Memory B cell (primary cell): Measurements from ENCODE around the gene ATP6V1G2.

Source experiments
- ATAC-seq: fragments of 150-1000 bp; cut with Tn5 transposase; 2 replicates; pipeline ENCODE4 v1.10.0; 2021; ENCODE audit warnings: low read depth, mild to moderate bottlenecking, moderate library complexity
- DNase-seq, 2 donors: peaks; one replicate each; pipeline ENCODE4 v3.0.0; 2022; ENCODE audit warnings: low spot score in 2 of 2
- H3K27ac Mint-ChIP-seq: one replicate; pipeline ENCODE4 v1.8.0; 2022; ENCODE audit warnings: mild to moderate bottlenecking, moderate library complexity, mixed read lengths
- H3K27me3 Mint-ChIP-seq: one replicate; pipeline ENCODE4 v1.8.0; 2022; ENCODE audit warnings: mixed read lengths
- H3K36me3 Mint-ChIP-seq: one replicate; pipeline ENCODE4 v1.8.0; 2022; ENCODE audit warnings: mild to moderate bottlenecking, mixed read lengths
- H3K4me1 Mint-ChIP-seq: one replicate; pipeline ENCODE4 v1.8.0; 2022; ENCODE audit warnings: mixed read lengths
- H3K4me3 Mint-ChIP-seq: one replicate; pipeline ENCODE4 v1.8.0; 2022; ENCODE audit warnings: mild to moderate bottlenecking, moderate library complexity, mixed read lengths
- H3K9me3 Mint-ChIP-seq: one replicate; pipeline ENCODE4 v1.8.0; 2022; ENCODE audit warnings: mixed read lengths

Gene ATP6V1G2

DNA sequence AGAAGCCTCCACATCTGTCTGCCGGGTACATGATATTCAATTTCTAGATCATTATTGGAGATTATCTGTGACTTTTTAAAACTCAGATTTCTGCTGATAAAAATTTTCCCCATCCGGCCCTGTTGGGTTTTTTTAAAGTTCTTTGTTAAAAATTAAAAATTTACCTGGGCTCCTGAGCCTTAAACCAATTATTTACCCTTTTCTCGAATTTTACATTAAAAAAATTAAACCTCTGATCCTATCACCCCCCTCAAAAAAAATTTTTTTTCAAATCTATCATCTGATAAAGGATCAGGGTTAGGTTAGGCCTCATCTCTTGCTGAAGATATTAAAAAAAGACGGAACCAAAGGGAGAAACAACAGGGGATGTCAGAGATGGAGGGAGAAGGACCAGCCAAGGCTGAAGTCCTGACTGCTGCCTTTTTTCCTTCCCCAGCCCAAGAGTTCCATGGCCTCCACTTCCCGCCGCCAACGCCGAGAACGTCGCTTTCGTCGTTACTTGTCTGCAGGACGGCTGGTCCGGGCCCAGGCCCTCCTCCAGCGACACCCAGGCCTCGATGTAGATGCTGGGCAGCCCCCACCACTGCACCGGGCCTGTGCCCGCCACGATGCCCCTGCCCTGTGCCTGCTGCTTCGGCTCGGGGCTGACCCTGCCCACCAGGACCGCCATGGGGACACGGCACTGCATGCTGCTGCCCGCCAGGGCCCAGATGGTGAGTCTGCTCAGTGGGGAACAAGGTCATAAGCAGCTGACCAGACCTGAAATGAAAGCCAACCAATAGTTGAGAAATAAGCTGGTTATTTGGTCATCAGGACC lies 1.5 kb upstream of the ATP6V1G2 start:
- DNase-seq (no peak), ATAC-seq (no peak)
- H3K27ac Mint-ChIP-seq: peak overlapping the region; percentile 89
- no peaks in the 10 kb centered on the region for H3K36me3 Mint-ChIP-seq
- H3K27me3 Mint-ChIP-seq: no peaks in the 10 kb centered on the region
- H3K9me3 Mint-ChIP-seq: no peaks in the 10 kb centered on the region
- H3K4me3 Mint-ChIP-seq: peak overlapping the region; percentile 89
- H3K4me1 Mint-ChIP-seq: peaks cover 24% of the 10 kb centered on the region

- Mint-ChIP-seq H3K36me3 (no peaks in the 10 kb centered on the region), H3K4me1 (peaks cover 24% of the 10 kb centered on the region), H3K27me3 (no peaks in the 10 kb centered on the region), H3K9me3 (no peaks in the 10 kb centered on the region), H3K4me3 (peak within 1 kb of the TSS; percentile 89), H3K27ac (peak within 1 kb of the TSS; percentile 89)
- ATAC-seq (peak; percentile 89), DNase-seq (peak; percentile 74 to 86)
Measured at GRCh38 chr6:31546958-31547726, 734 bp upstream of the ATP6V1G2 start, which contains the start of gene NFKBIL1. Gene NFKBIL1, plus strand, starts transcription at chr6:31547608. Its CDS starts 87 bp downstream, at chr6:31547695.

- Mint-ChIP-seq H3K4me3 (no peak overlapping the region), H3K27me3 (no peaks in the 10 kb centered on the region), H3K9me3 (no peaks in the 10 kb centered on the region), H3K36me3 (peaks cover 3% of the 10 kb centered on the region), H3K27ac (no peak overlapping the region), H3K4me1 (peaks cover 24% of the 10 kb centered on the region)
- ATAC-seq (no peak), DNase-seq (no peak)
Measured at GRCh38 chr6:31545291-31545690, 1.1 kb downstream of the ATP6V1G2 start.

DNA sequence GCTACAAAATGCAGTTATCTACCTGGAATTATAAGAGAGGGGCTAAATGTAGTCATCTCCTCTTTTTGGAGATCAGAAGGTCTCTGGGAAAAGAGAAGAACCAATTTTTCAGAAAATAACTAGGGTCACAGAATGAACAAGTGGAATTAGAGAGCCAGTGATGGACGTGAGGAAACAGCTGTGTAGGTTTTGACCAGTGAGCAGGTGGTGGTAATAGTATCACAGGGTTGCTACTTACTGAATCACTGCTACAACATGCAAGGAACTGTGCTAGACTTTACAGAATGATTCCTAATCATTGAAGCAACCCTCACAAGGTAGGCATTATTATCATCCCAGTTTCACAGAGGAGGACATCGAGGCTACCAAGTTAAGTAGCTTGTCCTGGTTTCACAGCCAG lies 1.7 kb downstream of the ATP6V1G2 start:
- no peaks in the 10 kb centered on the region for H3K27me3 Mint-ChIP-seq
- no peak overlapping the region for H3K27ac Mint-ChIP-seq
- peaks cover 8% of the 10 kb centered on the region for H3K36me3 Mint-ChIP-seq

GRCh38 chr6:31543639-31544038 lies 2.8 kb downstream of the ATP6V1G2 start:
- Mint-ChIP-seq H3K27ac (no peak overlapping the region), H3K27me3 (no peaks in the 10 kb centered on the region), H3K4me3 (no peak overlapping the region), H3K9me3 (no peaks in the 10 kb centered on the region), H3K4me1 (peaks cover 34% of the 10 kb centered on the region), H3K36me3 (peaks cover 17% of the 10 kb centered on the region)
- DNase-seq: no peak
- no peak for ATAC-seq

More for the DNA sequence above, 1.7 kb downstream of the ATP6V1G2 start:
- ATAC-seq (no peak), DNase-seq (no peak)
- Mint-ChIP-seq H3K9me3 (no peaks in the 10 kb centered on the region), H3K4me1 (peaks cover 29% of the 10 kb centered on the region), H3K4me3 (no peak overlapping the region)

DNA sequence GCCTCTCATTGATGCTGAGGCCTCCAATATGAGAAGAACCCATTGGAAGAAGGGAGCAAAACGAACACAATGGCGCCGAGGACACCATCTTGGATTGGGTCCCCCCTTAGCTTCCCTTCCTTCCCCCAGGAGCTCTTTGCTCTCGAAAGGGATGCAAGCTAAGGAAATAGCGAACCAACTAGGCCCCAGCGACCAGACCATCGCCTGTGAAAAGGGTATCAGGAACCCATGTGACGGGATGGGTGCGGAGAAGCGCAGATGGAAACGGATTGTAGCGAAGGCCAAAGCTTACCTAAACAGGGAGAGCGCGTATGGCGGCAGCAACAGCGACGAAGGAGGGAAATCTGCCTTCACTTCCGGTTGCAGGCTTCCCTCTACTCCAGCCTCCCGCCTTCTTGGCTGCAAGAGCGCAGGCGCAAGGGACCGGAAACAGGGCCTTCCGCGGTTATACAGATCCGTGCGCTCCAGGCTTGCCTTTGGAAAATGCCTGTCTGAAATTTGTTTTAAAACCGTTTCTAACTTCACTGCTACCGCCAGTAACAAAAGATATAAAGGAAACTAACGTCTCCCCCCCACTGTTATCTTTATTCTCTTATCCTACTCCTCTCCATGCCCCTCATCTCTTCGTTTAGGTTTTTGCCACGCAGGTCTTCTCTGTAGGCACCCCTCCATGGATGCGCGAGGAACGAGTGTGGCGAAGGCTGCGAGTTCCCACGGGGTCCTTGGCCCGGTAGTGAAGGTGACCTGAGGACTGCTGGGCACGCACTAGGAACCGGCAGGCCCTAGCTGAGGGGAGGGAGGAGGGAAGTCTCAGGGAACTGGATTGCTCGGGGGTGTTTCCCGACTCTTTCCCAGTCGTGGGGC lies 4.5 kb downstream of the ATP6V1G2 start, which contains the start of gene DDX39B:
TSS of gene DDX39B (minus strand) at position 346 of the 864 bp plus-strand sequence. CDS start 1,471 bp downstream, outside the sequence.
- H3K9me3 Mint-ChIP-seq: no peaks in the 10 kb centered on the region
- H3K27ac Mint-ChIP-seq: peak within 1 kb of the TSS; percentile 94
- DNase-seq (peak; percentile 85 to 91), ATAC-seq (peak; percentile 69)
- H3K4me3 Mint-ChIP-seq: peak within 1 kb of the TSS; percentile 94
- peaks cover 35% of the 10 kb centered on the region for H3K4me1 Mint-ChIP-seq
- no peaks in the 10 kb centered on the region for H3K27me3 Mint-ChIP-seq
- H3K36me3 Mint-ChIP-seq: peaks cover 26% of the 10 kb centered on the region

GRCh38 chr6:31541059-31541657 lies 5.2 kb downstream of the ATP6V1G2 start:
- peak overlapping the region; percentile 94 for H3K27ac Mint-ChIP-seq
- H3K9me3 Mint-ChIP-seq: no peaks in the 10 kb centered on the region
- no peaks in the 10 kb centered on the region for H3K27me3 Mint-ChIP-seq
- ATAC-seq: peak; percentile 37
- peaks cover 31% of the 10 kb centered on the region for H3K36me3 Mint-ChIP-seq
- H3K4me3 Mint-ChIP-seq: peak overlapping the region; percentile 94
- DNase-seq: peak in 1 of 2 donors; percentile 58
- peaks cover 30% of the 10 kb centered on the region for H3K4me1 Mint-ChIP-seq

DNA sequence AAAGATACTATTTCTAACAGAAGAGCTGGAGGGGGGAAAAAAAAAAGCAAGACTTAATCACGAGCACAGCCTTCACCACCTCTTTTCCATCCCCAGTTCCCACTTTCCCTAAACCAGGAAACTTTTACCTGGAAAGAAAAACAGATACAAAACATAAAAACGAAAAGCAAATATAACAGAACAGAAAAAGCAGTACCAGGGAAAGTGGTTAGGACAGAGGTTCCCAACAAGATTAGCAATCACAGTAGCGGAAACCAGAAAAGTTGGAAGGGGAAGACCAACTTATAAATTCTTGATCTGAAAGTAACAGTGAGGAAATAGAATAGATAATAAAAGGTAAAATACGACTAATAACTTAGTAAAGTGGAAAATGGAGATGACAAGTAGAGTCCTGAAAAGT lies 5.8 kb downstream of the ATP6V1G2 start:
- Mint-ChIP-seq H3K4me1 (peaks cover 33% of the 10 kb centered on the region), H3K27me3 (no peaks in the 10 kb centered on the region), H3K9me3 (no peaks in the 10 kb centered on the region), H3K36me3 (peaks cover 36% of the 10 kb centered on the region), H3K4me3 (peak overlapping the region; percentile 94), H3K27ac (peak overlapping the region; percentile 94)
- no peak for ATAC-seq
- DNase-seq: no peak

DNA sequence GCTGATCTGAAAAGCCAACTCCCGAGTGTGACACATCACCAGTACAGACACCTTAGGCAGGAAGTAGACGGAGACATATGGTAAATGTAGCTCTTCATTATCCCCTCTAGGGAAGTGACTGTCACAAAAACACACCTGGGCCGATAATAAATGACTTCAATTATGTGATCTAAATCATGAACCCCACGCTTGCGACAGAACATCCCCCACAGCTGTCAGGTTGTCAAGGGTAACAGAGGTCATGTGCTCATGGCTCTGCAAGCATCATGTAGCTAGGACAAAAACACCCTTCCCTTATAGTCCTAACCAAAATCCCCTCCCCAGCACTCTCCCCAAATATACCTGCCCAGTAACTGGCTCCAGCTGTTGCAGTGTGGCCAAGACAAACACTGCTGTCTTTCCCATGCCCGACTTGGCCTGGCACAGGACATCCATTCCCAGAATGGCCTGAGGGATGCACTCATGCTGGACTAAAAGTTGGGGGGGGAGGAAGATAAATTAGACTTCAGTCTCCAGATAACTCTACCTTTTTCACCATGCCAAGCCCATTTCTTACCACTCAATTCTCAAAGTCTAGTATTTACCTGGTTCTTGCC lies 7.5 kb downstream of the ATP6V1G2 start:
- H3K4me1 Mint-ChIP-seq: peaks cover 33% of the 10 kb centered on the region
- no peaks in the 10 kb centered on the region for H3K9me3 Mint-ChIP-seq
- peaks cover 47% of the 10 kb centered on the region for H3K36me3 Mint-ChIP-seq
- no peaks in the 10 kb centered on the region for H3K27me3 Mint-ChIP-seq
- peak overlapping the region; percentile 94 for H3K27ac Mint-ChIP-seq
- ATAC-seq: no peak
- H3K4me3 Mint-ChIP-seq: peak overlapping the region; percentile 2
- no peak for DNase-seq

DNA sequence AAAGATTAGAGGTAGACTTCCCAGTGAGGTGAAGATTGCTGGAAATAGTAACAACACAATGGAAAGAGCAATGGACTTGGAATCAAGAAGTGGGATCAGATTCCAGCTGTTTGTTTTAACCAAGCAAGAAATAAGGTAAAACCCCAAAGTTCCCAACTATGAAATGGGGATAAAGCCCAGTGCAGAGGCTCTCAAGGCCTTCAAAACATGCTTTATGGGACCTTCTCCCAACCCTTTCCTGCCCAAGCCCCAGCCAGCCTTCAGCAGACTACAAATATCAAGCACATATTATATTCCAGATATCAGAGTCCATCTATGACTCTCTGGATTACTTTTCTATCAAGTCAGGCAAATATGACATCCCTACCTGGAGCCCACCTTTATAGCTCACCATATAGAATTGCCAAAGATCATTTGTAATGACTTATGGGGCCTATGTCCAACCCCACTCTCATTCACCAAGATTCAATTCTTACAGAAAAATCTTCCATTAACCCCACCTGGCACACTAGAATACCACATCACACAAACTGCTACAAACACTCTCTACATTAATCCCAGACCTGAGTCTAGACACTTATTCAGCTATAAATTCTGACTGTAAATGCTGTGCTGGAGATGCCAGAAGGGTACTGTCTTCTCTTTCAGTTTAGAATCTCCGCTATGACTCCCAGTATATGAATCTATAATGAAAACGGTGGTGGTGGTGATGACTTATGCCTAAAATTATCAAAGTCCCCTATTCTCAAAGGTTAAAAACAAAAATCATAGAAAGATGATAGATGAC lies 10.7 kb downstream of the ATP6V1G2 start:
- DNase-seq (no peak), ATAC-seq (no peak)
- H3K4me1 Mint-ChIP-seq: peaks cover 36% of the 10 kb centered on the region
- no peaks in the 10 kb centered on the region for H3K27me3 Mint-ChIP-seq
- H3K9me3 Mint-ChIP-seq: no peaks in the 10 kb centered on the region
- no peak overlapping the region for H3K27ac Mint-ChIP-seq
- no peak overlapping the region for H3K4me3 Mint-ChIP-seq
- H3K36me3 Mint-ChIP-seq: peaks cover 58% of the 10 kb centered on the region

DNA sequence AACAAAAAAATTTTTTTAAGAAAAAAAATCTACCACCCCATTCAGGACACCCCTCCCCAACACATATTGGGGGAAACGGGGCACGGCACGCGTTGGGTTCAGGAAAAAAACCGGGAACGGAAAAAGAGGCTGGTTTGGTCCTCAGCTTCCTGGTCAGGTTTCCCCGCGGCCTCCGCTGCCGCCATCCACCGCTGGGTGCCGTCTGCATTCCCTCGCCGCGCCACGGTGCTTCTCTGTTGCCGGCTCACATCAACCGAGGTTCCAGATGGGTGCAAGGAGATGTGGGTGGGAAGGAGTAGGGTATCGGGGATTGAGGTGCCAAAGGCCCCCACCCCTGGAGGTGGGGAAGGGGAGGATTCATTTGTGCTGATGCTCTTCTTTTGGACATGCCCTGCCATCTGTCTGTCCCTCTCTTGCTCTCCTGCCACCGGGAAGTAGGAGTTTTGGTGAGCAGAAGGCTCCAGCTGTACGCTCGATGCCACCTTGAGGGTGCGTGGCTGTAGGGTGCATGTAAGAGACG lies 11.8 kb downstream of the ATP6V1G2 start:
- no peak overlapping the region for H3K4me3 Mint-ChIP-seq
- no peaks in the 10 kb centered on the region for H3K27me3 Mint-ChIP-seq
- ATAC-seq (no peak), DNase-seq (no peak)
- H3K9me3 Mint-ChIP-seq: no peaks in the 10 kb centered on the region
- peaks cover 31% of the 10 kb centered on the region for H3K4me1 Mint-ChIP-seq
- H3K36me3 Mint-ChIP-seq: peaks cover 58% of the 10 kb centered on the region
- no peak overlapping the region for H3K27ac Mint-ChIP-seq

- Mint-ChIP-seq H3K27me3 (no peaks in the 10 kb centered on the region), H3K4me3 (no peak overlapping the region), H3K27ac (no peak overlapping the region), H3K9me3 (no peaks in the 10 kb centered on the region), H3K4me1 (peaks cover 26% of the 10 kb centered on the region), H3K36me3 (peaks cover 53% of the 10 kb centered on the region)
- ATAC-seq (no peak), DNase-seq (no peak)
Measured at GRCh38 chr6:31534011-31534410, 12.4 kb downstream of the ATP6V1G2 start.
